Activated naive CD4-positive, alpha-beta T cell treated with anti-CD3 and anti-CD28 coated beads, Interleukin-2, amount 50 U/mL, for 72 hours (primary cell): ENCODE data around the gene IFIT1. TPM values are rescaled to one million over a fixed set of nuclear protein-coding genes. Genes with fewer than 3 reads are reported as not detected.
"Not testable (repeated sequence)": the region's sequence is repeated elsewhere in the genome, so short reads cannot be mapped to it uniquely, and the experiment has no call there.

Experiments
- ATAC-seq, 2 donors: fragments of 150-1000 bp; cut with Tn5 transposase; 2 replicates each; pipeline ENCODE4 v1.10.0; 2021; ENCODE audit warnings: mild to moderate bottlenecking in 2 of 2, moderate library complexity in 2 of 2
- DNase-seq, 2 donors: peaks; one replicate each; pipeline ENCODE4 v3.0.0; 2021 to 2022; ENCODE audit warnings: low spot score in 2 of 2
- H3K27ac Mint-ChIP-seq, 2 donors: one replicate each; pipeline ENCODE4 v1.8.0; 2022; ENCODE audit warnings: mild to moderate bottlenecking in 2 of 2, mixed read lengths in 2 of 2
- H3K36me3 Mint-ChIP-seq, 2 donors: one replicate each; pipeline ENCODE4 v1.8.0; 2022; ENCODE audit warnings: mixed read lengths in 2 of 2
- H3K9me3 Mint-ChIP-seq, 2 donors: one replicate each; pipeline ENCODE4 v1.8.0; 2022; ENCODE audit warnings: mixed read lengths in 2 of 2
- total RNA-seq, 2 donors: library from RNA; stranded (reverse); gene quantifications; one replicate each; pipeline ENCODE4 v1.2.3, GENCODE V29; 2022

The IFIT1 gene, protein sequence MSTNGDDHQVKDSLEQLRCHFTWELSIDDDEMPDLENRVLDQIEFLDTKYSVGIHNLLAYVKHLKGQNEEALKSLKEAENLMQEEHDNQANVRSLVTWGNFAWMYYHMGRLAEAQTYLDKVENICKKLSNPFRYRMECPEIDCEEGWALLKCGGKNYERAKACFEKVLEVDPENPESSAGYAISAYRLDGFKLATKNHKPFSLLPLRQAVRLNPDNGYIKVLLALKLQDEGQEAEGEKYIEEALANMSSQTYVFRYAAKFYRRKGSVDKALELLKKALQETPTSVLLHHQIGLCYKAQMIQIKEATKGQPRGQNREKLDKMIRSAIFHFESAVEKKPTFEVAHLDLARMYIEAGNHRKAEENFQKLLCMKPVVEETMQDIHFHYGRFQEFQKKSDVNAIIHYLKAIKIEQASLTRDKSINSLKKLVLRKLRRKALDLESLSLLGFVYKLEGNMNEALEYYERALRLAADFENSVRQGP
- 1 to 10 TPM; 1.6 to 9.0 TPM for total RNA-seq

DNA sequence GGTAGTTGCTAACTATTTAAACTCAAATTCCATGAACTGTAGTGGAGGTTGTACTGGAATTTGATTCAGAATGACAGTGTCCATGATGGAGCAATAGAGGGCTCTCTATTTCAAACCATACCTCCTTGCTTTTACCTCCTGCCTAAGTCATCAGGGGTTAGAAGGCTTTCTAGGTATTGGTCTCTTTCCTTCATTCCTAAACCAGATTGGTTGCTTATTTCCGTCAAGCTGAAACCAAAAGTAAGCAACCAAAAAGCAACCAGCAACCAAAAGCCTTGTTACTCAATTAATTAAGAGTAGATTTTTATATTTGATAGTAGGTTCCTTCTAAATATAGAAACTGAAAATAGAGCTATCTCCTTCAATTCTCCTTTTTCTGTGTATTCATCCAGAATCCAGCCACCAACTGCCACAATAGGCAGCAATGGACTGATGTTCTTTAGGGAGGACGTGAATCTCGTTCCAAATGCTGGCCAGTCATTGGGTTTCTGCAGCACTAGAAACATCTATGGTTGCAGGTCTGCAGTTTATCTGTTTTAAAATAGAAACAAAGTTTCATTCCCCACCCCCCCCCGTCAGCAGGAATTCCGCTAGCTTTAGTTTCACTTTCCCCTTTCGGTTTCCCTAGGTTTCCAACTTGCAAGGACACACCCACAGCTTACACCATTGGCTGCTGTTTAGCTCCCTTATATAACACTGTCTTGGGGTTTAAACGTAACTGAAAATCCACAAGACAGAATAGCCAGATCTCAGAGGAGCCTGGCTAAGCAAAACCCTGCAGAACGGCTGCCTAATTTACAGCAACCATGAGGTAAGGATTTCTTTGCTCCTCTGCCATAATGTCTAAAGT, at the start of gene IFIT1:
IFIT1 (plus strand) TSS at position 717 of the 850 bp plus-strand sequence; CDS start at position 807, 90 bp downstream.
- DNase-seq (no peak), ATAC-seq (peak; percentile 84 to 86)
- H3K9me3 Mint-ChIP-seq = peaks cover 0 to 5% of the 10 kb centered on the region in 2 donors
- peaks cover 0 to 4% of the 10 kb centered on the region in 2 donors for H3K36me3 Mint-ChIP-seq
- no peak within 1 kb of the TSS for H3K27ac Mint-ChIP-seq

DNA sequence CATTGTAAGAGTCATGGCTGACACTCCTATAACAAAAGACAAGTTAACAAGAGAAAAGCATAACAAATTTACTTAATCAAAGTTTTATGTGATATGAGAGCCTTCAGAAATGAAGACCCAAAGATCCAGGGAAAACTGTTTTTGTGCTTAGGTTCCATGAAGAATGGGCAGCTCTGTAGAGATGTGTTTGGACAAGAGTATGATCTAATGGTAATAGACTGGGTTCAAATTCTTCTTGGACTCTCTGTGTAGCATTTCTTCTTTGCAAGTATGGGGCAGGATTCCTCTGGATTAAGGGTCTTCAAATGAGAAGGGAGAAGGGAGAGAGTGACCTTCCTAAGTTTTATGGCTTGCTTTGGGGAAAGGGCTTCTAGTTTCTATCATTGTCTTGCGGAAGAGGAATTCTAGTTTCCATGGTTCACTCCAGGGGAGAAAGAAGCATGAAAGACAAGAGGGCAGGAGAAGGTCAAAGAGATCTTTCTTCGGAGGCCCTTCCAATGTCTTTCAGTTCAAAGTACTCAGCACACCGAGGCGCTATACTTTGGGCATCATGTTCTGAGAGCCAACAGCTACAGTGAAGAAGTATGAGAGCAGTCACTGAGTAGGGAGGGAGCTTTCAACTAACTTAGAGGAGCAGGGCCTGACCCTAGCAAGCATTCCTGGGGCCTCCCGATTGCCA, 49.2 kb upstream of the IFIT1 start:
- ATAC-seq = no peak
- no peaks in the 10 kb centered on the region for H3K9me3 Mint-ChIP-seq
- peaks cover 10 to 11% of the 10 kb centered on the region in 2 donors for H3K36me3 Mint-ChIP-seq
- DNase-seq = no peak
- H3K27ac Mint-ChIP-seq = no peak overlapping the region

DNA sequence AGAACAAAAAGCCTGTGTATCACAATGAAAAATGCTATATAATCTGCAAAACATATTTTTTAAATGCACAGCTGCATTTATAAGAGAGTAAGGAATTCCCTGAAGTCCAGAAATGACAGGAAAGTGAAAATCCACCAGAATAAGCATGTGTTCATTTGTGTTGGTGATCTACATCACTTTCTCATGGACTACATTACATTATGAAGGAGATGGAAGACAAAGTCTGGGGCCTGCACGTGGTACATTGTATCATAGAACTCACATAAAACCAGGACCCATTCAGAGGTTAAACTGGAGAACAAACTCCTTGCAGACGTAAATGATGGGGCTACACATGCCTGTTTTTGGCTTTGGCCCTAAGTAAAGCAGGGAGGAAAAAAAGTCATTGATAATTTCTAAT, 48.3 kb upstream of the IFIT1 start:
- Mint-ChIP-seq H3K9me3 (no peaks in the 10 kb centered on the region), H3K36me3 (peaks cover 2 to 9% of the 10 kb centered on the region in 2 donors), H3K27ac (no peak overlapping the region)
- ATAC-seq (no peak), DNase-seq (no peak)

DNA sequence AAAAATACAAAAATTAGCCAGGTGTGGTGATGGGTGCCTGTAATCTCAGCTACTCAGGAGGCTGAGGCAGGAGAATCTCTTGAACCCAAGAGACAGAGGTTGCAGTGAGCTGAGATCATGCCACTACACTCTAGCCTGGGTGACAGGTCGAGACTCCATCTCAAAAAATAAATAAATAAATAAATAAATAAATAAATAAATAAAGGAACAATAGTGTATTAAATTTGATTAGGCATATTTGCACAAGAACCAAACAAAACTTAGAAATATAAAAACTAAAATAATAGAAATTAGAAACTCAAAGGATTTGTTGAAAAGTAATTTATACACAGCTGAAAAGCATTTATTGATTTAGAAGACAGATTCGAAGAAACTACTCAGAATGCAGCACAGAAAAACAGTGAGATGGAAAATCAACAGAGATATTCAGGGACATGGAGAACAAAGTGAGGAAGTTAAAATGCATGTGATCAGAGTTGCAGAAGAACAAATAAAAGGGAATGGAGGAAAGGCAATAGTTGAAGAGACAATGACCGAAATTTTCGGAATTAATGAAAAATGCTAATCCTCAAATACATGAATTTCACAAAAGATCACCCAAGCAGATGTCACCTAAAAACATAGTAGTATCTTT, 46.9 kb upstream of the IFIT1 start:
- DNase-seq = no peak
- Mint-ChIP-seq H3K27ac (no peak overlapping the region), H3K9me3 (no peaks in the 10 kb centered on the region)

DNA sequence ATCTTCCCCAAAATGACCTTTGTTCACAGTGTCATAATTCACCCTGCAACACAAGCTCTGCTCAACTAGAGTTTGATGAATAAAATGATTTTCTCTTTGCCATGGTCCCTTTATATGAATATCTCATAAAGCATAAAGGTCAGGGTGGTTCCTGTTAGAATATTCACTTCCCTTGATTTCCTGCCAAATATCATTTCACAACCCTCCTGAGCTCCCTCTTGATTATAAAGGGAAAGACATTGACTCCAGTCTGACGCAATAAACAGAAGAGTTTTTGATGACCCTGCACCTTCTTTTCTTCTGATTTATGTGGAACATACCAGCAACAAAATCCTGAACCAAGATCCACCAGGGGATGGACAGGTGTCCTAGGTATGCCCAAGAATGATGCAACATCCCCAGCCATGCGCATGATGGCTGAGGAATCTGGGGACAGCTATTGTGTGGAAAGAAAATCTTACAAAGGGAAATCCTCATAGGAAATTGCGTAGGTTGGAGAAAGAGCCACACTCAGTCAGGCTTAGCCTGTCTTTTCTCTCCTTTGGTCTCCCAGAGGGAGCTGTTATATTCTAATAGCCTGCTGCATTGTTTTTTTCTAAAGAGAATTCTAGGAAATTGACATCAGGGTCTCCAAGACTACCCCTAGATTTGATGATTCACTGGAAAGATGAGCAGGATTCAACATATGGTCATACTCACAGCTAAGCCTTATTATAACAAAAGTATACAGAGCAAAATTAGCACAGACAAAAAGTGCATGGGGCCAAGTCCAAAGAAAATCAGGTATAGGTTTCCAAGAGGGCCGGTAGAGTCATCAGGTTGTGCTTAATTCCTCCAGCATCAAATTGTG, 45.8 kb upstream of the IFIT1 start:
- no peak overlapping the region for H3K27ac Mint-ChIP-seq
- ATAC-seq = no peak
- H3K9me3 Mint-ChIP-seq = no peaks in the 10 kb centered on the region
- DNase-seq = no peak
- no peaks in the 10 kb centered on the region for H3K36me3 Mint-ChIP-seq

More for the DNA sequence above, 46.9 kb upstream of the IFIT1 start:
- no peak for ATAC-seq
- no peaks in the 10 kb centered on the region for H3K36me3 Mint-ChIP-seq

DNA sequence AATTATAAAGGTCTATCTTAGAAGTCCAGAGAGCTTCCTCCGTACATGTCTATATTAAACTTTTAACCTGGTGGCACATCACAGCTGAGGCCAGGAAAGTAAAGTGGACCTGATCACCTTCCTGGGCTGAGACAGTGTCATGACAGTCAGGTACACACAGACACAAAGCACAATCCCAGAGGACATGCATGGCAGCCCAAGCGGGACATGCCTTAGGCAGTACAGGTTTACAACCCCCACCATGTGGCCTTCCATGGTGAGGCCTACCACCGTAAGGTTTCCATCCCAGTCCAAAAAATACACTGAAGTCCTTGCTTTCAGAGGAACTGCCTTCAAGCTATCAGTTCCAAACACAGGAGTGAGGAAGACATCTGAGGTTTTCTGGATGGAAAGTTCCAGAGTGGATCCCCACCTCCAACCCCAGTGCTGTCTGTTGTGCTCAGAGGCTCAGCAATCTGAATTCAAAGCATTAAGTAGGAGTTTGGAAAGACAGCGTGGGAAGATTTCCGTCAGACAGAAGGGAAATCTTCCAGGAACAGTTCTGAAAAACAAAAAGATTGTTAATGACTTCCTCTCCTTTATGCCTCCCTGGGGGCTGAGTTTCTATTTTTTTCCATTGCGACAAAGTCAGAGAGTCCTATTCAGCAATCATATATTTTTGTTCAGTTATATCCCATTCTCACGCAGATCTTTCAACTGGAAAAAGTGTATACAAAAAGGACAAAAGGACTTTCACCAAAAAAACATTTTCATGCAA, 44.5 kb upstream of the IFIT1 start:
- ATAC-seq (no peak), DNase-seq (no peak)
- Mint-ChIP-seq H3K27ac (no peak overlapping the region), H3K9me3 (no peaks in the 10 kb centered on the region), H3K36me3 (no peaks in the 10 kb centered on the region)

DNA sequence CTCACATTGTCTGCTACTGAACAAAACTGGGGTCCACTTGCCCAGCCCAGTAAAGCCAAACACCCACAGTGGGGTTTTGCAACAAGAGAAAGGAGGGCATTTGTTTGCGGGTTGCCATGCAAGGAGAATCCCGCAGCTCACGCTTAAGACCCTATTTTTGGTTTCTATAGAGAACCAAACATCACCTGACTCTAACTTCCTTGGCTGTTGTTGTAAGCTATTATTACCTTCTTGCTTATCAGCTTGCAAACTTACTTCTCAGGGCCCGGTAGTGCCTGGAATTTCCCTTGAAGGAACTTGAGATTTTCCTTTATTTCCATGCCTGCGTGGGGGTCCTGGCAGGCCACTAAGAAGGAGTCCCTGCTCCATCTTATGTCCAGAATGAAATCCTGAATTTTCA, 43.9 kb upstream of the IFIT1 start:
- H3K9me3 Mint-ChIP-seq = no peaks in the 10 kb centered on the region
- no peak overlapping the region for H3K27ac Mint-ChIP-seq
- DNase-seq (no peak), ATAC-seq (no peak)
- no peaks in the 10 kb centered on the region for H3K36me3 Mint-ChIP-seq

DNA sequence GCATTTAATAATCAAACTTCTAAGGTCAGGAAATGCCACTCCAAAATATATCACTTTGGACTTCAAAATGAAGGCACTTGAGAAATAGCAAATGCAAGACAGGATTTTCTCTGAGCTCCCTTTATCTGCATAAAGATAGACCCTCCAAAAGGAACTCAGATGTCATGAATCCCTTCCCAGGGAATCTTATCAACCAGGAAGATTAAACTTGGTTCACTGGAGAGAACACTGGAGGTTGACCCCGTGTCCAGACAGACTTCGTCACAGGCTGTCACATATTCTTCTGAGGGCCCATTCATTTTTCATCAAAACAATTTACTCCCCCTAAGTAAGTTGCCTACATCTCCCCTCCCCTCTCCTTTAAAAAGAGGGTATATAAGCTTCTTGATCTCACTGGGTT, 43.4 kb upstream of the IFIT1 start:
- no peak overlapping the region for H3K27ac Mint-ChIP-seq
- ATAC-seq (no peak), DNase-seq (no peak)
- peaks cover under 1 to 1% of the 10 kb centered on the region in 2 donors for H3K9me3 Mint-ChIP-seq
- peaks cover 1 to 3% of the 10 kb centered on the region in 2 donors for H3K36me3 Mint-ChIP-seq

DNA sequence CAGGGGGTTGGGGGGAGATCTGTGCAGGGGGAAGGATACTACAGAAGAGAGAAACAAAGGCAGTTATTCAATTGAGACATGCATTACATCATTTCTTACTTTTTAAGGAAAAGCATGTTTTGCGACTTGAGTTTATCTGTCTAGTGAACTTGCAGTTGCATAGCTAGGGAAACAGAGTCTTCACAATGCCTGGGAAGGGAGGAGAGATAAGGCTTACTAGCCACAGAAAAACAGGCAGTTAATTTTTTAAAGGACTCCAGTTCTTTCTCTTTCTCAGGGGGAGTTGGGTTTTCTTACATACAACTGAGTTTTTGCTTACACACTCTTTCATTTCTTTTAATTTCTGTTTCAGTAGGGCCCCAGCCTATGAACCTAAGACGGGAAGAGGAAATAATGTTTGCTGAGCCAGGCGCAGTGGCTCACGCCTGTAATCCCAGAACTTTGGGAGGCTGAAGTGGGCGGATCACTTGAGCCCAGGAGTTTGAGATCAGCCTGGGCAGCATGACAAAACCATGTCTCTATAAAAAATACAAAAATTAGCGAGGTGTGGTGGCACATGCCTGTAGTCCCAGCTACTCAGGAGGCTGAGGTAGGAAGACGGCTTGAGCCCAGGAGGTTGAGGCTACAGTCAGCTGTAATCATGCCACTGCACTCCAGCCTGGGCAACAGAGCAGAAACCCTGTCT, 41.6 kb upstream of the IFIT1 start:
- ATAC-seq = peak in 1 of 2 donors; percentile 25
- H3K9me3 Mint-ChIP-seq, H3K36me3 Mint-ChIP-seq, H3K27ac Mint-ChIP-seq, DNase-seq: not testable (repeated sequence)

DNA sequence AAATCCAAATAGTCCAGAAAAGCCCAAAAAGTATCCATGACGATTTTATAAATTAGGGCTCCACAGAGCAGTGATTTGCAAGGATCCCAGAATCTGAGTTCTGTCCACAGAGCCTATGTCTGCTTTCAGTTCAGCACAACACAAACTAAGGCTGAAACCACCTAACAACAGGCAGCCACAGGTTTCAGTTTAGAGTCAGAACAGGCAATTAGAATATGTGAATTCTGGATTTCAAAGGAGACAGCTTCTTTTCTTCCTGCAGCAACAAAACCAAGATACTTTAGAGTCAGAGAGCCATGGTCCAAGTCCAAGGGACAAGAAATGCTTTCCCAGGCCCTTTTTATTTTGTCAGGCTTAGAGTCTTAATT, 41.0 kb upstream of the IFIT1 start:
- H3K36me3 Mint-ChIP-seq = peaks cover 5 to 7% of the 10 kb centered on the region in 2 donors
- no peak overlapping the region for H3K27ac Mint-ChIP-seq
- peaks cover 3 to 4% of the 10 kb centered on the region in 2 donors for H3K9me3 Mint-ChIP-seq
- peak; percentile 62 to 98 for ATAC-seq
- DNase-seq = peak in 1 of 2 donors; percentile 33

DNA sequence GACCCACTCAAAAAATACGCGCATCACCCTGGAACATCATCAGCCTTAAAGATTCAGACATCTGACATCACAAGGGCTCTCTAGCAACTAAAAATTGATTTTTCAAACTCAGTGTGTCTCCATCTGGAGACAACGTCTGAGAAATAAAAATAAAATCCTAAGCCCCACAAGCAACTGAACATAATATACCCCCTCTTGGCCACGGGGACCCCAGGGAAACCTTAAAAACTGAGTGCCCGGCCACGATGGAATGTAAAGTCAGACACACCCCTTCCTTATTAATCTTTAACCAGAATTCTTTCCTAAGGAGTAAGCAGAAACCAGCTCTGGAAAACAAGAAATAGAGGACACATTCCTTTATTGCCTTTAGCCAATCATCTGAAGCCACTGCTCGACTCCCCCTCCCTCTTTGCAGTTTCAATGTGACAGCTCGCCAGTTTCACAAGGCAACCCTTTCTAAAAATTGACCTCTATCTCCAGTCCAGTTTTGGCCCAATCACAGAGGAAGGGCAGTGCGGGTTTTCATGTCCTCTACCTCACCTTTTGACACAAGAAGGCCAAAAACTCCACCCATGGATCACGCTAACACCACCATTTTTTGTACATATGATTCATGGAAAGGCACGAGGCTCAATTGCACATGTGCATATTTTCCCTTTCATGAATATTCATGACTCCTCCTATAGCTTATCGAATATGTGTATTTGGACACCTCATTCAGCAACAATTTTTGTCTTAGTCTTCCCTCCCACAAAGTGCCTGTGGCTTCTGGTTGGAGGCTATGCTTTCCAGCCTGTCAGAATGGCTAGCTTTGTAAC, 40.4 kb upstream of the IFIT1 start:
- Mint-ChIP-seq H3K27ac (no peak overlapping the region), H3K9me3 (peaks cover 3 to 4% of the 10 kb centered on the region in 2 donors), H3K36me3 (peaks cover 5 to 7% of the 10 kb centered on the region in 2 donors)
- ATAC-seq = no peak
- DNase-seq = no peak

DNA sequence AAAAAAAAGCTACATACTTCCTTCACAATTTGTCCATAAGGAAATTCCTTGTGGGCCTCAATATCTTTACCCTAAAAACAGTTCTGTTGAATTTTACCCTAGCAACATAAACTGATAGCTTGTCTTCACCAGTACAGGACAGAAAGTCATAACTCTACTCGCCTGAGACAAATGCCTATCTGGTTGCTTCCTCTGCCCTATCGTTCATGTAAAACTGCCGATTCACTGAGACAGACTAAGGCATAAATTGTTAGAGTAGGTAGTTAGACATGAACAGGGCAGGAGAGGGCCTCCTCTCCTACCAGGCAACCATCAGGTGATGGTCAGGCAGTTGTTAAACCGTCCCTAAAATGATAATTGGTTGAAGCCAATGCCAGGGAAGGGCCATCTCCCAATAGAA, 39.6 kb upstream of the IFIT1 start:
- no peak for DNase-seq
- Mint-ChIP-seq H3K27ac (no peak overlapping the region), H3K36me3 (peaks cover 5 to 7% of the 10 kb centered on the region in 2 donors), H3K9me3 (peaks cover 3 to 4% of the 10 kb centered on the region in 2 donors)
- no peak for ATAC-seq

DNA sequence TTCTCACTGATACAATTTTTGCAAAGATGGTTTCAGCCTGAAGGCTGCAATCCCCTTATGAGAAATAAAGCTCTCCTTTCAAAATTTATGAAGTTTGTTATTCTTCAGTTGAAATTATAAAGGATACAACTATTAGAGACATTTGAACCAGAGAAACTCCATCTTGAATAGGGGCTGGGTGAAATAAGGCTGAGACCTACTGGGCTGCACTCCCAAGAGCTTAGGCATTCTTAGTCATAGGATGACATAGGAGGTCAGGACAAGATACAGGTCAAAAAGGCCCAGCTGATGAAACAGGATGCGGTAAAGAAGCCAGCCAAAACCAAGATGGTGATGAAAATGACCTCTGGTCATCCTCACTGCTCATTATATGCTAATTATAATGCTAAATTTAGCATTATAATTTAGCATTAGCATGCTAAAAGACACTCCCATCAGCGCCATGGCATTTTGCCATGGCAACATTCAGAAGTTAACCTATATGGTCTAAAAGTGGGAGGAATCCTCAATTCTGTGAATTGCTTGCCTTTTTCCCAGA, 37.0 kb upstream of the IFIT1 start:
- ATAC-seq (peak in 1 of 2 donors; percentile 52), DNase-seq (no peak)
- Mint-ChIP-seq H3K27ac (no peak overlapping the region), H3K9me3 (peaks cover 3 to 4% of the 10 kb centered on the region in 2 donors), H3K36me3 (peaks cover 5 to 7% of the 10 kb centered on the region in 2 donors)
